Measurements from ENCODE around the gene GBF1.

Gene GBF1

GRCh38 chr10:102262744-102263370 lies 17.5 kb downstream of the GBF1 start:
- H3K4me3 ChIP-seq (ENCODE audit: low read depth in 1 of 5, low read length in 5 of 5): no peak overlapping the region
- H3K9ac ChIP-seq (ENCODE audit: low read length in 5 of 5): peak overlapping the region in 1 of 5 donors; percentile 9
- no peaks in the 10 kb centered on the region for H3K27me3 ChIP-seq (ENCODE audit: control insufficient read depth in 5 of 5, insufficient read depth in 4 of 5, low read length in 5 of 5)
- H3K9me3 ChIP-seq (ENCODE audit: control insufficient read depth in 5 of 5, low read length in 5 of 5): no peaks in the 10 kb centered on the region
- peaks cover 0 to 28% (median 19%) of the 10 kb centered on the region in 5 donors for H3K4me1 ChIP-seq (ENCODE audit: control insufficient read depth in 5 of 5, insufficient read depth in 5 of 5, low read length in 5 of 5)
- H3K27ac ChIP-seq (ENCODE audit: low read depth, low read length): no peak overlapping the region
- peaks cover 9 to 29% (median 19%) of the 10 kb centered on the region in 5 donors for H3K36me3 ChIP-seq (ENCODE audit: control insufficient read depth in 5 of 5, insufficient read depth in 5 of 5, low read length in 5 of 5)

GRCh38 chr10:102264371-102264770 lies 19.0 kb downstream of the GBF1 start:
- H3K4me3 ChIP-seq (ENCODE audit: low read depth in 1 of 5, low read length in 5 of 5): no peak overlapping the region
- H3K9me3 ChIP-seq (ENCODE audit: control insufficient read depth in 5 of 5, low read length in 5 of 5): no peaks in the 10 kb centered on the region
- H3K9ac ChIP-seq (ENCODE audit: low read length in 5 of 5): no peak overlapping the region
- no peak overlapping the region for H3K27ac ChIP-seq (ENCODE audit: low read depth, low read length)
- H3K4me1 ChIP-seq (ENCODE audit: control insufficient read depth in 5 of 5, insufficient read depth in 5 of 5, low read length in 5 of 5): peaks cover 6 to 42% (median 34%) of the 10 kb centered on the region in 5 donors
- peaks cover 9 to 25% (median 15%) of the 10 kb centered on the region in 5 donors for H3K36me3 ChIP-seq (ENCODE audit: control insufficient read depth in 5 of 5, insufficient read depth in 5 of 5, low read length in 5 of 5)
- H3K27me3 ChIP-seq (ENCODE audit: control insufficient read depth in 5 of 5, insufficient read depth in 4 of 5, low read length in 5 of 5): no peaks in the 10 kb centered on the region

- Histone ChIP-seq H3K9ac (ENCODE audit: low read length in 5 of 5) (no peak overlapping the region), H3K4me1 (ENCODE audit: control insufficient read depth in 5 of 5, insufficient read depth in 5 of 5, low read length in 5 of 5) (peaks cover 6 to 45% (median 34%) of the 10 kb centered on the region in 5 donors), H3K27ac (ENCODE audit: low read depth, low read length) (no peak overlapping the region), H3K9me3 (ENCODE audit: control insufficient read depth in 5 of 5, low read length in 5 of 5) (no peaks in the 10 kb centered on the region), H3K4me3 (ENCODE audit: low read depth in 1 of 5, low read length in 5 of 5) (no peak overlapping the region), H3K27me3 (ENCODE audit: control insufficient read depth in 5 of 5, insufficient read depth in 4 of 5, low read length in 5 of 5) (no peaks in the 10 kb centered on the region), H3K36me3 (ENCODE audit: control insufficient read depth in 5 of 5, insufficient read depth in 5 of 5, low read length in 5 of 5) (peaks cover 0 to 8% (median 7%) of the 10 kb centered on the region in 5 donors)
These were observed 21.3 kb downstream of the GBF1 start for GRCh38 chr10:102266670-102267069.

GRCh38 chr10:102267748-102268147 lies 22.4 kb downstream of the GBF1 start:
- Histone ChIP-seq H3K9me3 (ENCODE audit: control insufficient read depth in 5 of 5, low read length in 5 of 5) (no peaks in the 10 kb centered on the region), H3K27me3 (ENCODE audit: control insufficient read depth in 5 of 5, insufficient read depth in 4 of 5, low read length in 5 of 5) (no peaks in the 10 kb centered on the region), H3K36me3 (ENCODE audit: control insufficient read depth in 5 of 5, insufficient read depth in 5 of 5, low read length in 5 of 5) (peaks cover 0 to 5% (median 2%) of the 10 kb centered on the region in 5 donors), H3K27ac (ENCODE audit: low read depth, low read length) (peak overlapping the region; percentile 66), H3K4me3 (ENCODE audit: low read depth in 1 of 5, low read length in 5 of 5) (no peak overlapping the region), H3K4me1 (ENCODE audit: control insufficient read depth in 5 of 5, insufficient read depth in 5 of 5, low read length in 5 of 5) (peaks cover 6 to 35% (median 25%) of the 10 kb centered on the region in 5 donors), H3K9ac (ENCODE audit: low read length in 5 of 5) (peak overlapping the region in 1 of 5 donors; percentile 11)

DNA sequence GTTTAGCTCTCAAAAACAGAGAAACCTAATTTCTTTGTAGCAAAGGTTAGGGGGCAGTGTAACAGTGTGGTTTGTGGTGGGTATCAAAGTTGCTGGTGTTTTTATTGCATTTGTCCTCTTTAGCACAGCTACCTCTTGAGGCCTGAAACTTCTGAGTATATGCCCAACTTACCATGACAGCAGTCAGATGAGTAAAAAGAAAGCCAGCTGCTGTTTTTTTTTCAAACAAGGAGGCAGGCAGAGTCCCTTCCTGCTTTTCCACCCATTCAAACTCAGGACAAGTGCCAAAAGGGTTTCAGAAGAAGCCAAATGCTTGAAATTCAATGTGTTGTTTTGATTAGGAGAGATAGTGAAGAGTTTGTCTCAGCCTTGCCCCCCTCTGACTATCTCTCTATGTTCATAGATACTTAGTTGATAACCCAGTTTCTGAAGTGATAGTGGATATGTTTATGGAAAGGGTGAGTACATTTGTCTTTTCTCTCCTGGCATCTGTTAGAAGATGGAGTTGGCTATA lies 23.1 kb downstream of the GBF1 start:
- no peak overlapping the region for H3K4me3 ChIP-seq (ENCODE audit: low read depth in 1 of 5, low read length in 5 of 5)
- no peaks in the 10 kb centered on the region for H3K27me3 ChIP-seq (ENCODE audit: control insufficient read depth in 5 of 5, insufficient read depth in 4 of 5, low read length in 5 of 5)
- peaks cover 6 to 28% (median 19%) of the 10 kb centered on the region in 5 donors for H3K4me1 ChIP-seq (ENCODE audit: control insufficient read depth in 5 of 5, insufficient read depth in 5 of 5, low read length in 5 of 5)
- H3K27ac ChIP-seq (ENCODE audit: low read depth, low read length): peak overlapping the region; percentile 66
- peaks cover 0 to 5% (median 0%) of the 10 kb centered on the region in 5 donors for H3K36me3 ChIP-seq (ENCODE audit: control insufficient read depth in 5 of 5, insufficient read depth in 5 of 5, low read length in 5 of 5)
- no peaks in the 10 kb centered on the region for H3K9me3 ChIP-seq (ENCODE audit: control insufficient read depth in 5 of 5, low read length in 5 of 5)
- no peak overlapping the region for H3K9ac ChIP-seq (ENCODE audit: low read length in 5 of 5)

DNA sequence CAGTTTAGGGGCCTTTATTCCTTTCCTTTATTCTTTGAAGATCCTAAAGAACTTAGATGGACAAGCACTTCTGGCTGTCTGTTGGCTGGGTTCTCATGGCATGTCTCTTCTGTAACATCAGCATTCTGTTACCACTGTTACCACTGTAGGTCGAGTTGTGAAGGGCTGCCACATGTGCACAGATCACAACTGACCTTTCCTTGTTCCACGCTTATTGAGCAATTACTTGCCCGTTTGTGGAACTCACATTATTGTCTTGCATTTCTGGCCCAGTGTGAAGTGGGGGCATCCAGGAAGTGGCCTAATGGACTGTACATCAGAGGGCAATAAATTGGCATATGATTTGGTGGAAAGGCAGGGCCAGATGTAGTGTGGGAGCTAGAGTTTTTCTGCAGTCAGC lies 23.7 kb downstream of the GBF1 start:
- Histone ChIP-seq H3K4me3 (ENCODE audit: low read depth in 1 of 5, low read length in 5 of 5) (no peak overlapping the region), H3K27me3 (ENCODE audit: control insufficient read depth in 5 of 5, insufficient read depth in 4 of 5, low read length in 5 of 5) (no peaks in the 10 kb centered on the region), H3K4me1 (ENCODE audit: control insufficient read depth in 5 of 5, insufficient read depth in 5 of 5, low read length in 5 of 5) (peaks cover 6 to 24% (median 20%) of the 10 kb centered on the region in 5 donors), H3K36me3 (ENCODE audit: control insufficient read depth in 5 of 5, insufficient read depth in 5 of 5, low read length in 5 of 5) (peaks cover 0 to 3% (median 0%) of the 10 kb centered on the region in 5 donors), H3K9me3 (ENCODE audit: control insufficient read depth in 5 of 5, low read length in 5 of 5) (no peaks in the 10 kb centered on the region), H3K9ac (ENCODE audit: low read length in 5 of 5) (no peak overlapping the region), H3K27ac (ENCODE audit: low read depth, low read length) (peak overlapping the region; percentile 66)

- Histone ChIP-seq H3K36me3 (ENCODE audit: control insufficient read depth in 5 of 5, insufficient read depth in 5 of 5, low read length in 5 of 5) (no peaks in the 10 kb centered on the region), H3K4me1 (ENCODE audit: control insufficient read depth in 5 of 5, insufficient read depth in 5 of 5, low read length in 5 of 5) (peaks cover 2 to 14% (median 6%) of the 10 kb centered on the region in 5 donors), H3K4me3 (ENCODE audit: low read depth in 1 of 5, low read length in 5 of 5) (no peak overlapping the region), H3K9ac (ENCODE audit: low read length in 5 of 5) (no peak overlapping the region), H3K27ac (ENCODE audit: low read depth, low read length) (no peak overlapping the region), H3K9me3 (ENCODE audit: control insufficient read depth in 5 of 5, low read length in 5 of 5) (no peaks in the 10 kb centered on the region), H3K27me3 (ENCODE audit: control insufficient read depth in 5 of 5, insufficient read depth in 4 of 5, low read length in 5 of 5) (no peaks in the 10 kb centered on the region)
These were observed 28.7 kb downstream of the GBF1 start for GRCh38 chr10:102274062-102274461.

DNA sequence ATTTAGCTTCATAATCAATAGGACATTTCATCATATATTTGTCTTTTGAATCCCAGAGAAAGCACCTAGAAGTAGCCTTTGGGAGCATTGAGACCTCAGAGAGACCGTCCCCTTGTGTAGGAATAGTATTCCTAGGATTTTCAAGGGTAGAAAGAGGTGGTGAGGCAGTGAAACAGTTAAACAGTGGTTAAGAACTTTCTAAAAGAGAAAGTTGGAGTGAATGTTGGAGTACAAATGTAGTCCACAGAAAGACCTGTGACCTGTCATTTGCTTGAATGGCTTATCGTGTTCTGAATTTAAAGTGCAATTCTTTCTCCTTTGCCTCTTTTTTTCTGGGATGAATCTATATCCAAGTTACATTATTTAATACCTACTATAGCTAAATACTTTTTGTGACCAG lies 30.0 kb downstream of the GBF1 start:
- Histone ChIP-seq H3K4me3 (ENCODE audit: low read depth in 1 of 5, low read length in 5 of 5) (no peak overlapping the region), H3K4me1 (ENCODE audit: control insufficient read depth in 5 of 5, insufficient read depth in 5 of 5, low read length in 5 of 5) (peaks cover 2 to 14% (median 9%) of the 10 kb centered on the region in 5 donors), H3K27ac (ENCODE audit: low read depth, low read length) (no peak overlapping the region), H3K9me3 (ENCODE audit: control insufficient read depth in 5 of 5, low read length in 5 of 5) (no peaks in the 10 kb centered on the region), H3K27me3 (ENCODE audit: control insufficient read depth in 5 of 5, insufficient read depth in 4 of 5, low read length in 5 of 5) (no peaks in the 10 kb centered on the region), H3K9ac (ENCODE audit: low read length in 5 of 5) (peak overlapping the region in 1 of 5 donors; percentile 28), H3K36me3 (ENCODE audit: control insufficient read depth in 5 of 5, insufficient read depth in 5 of 5, low read length in 5 of 5) (no peaks in the 10 kb centered on the region)

- Histone ChIP-seq H3K9ac (ENCODE audit: low read length in 5 of 5) (no peak overlapping the region), H3K9me3 (ENCODE audit: control insufficient read depth in 5 of 5, low read length in 5 of 5) (no peaks in the 10 kb centered on the region), H3K27me3 (ENCODE audit: control insufficient read depth in 5 of 5, insufficient read depth in 4 of 5, low read length in 5 of 5) (no peaks in the 10 kb centered on the region), H3K4me1 (ENCODE audit: control insufficient read depth in 5 of 5, insufficient read depth in 5 of 5, low read length in 5 of 5) (peaks cover 4 to 20% (median 16%) of the 10 kb centered on the region in 5 donors), H3K27ac (ENCODE audit: low read depth, low read length) (no peak overlapping the region), H3K36me3 (ENCODE audit: control insufficient read depth in 5 of 5, insufficient read depth in 5 of 5, low read length in 5 of 5) (peaks cover 0 to 3% (median 0%) of the 10 kb centered on the region in 5 donors), H3K4me3 (ENCODE audit: low read depth in 1 of 5, low read length in 5 of 5) (no peak overlapping the region)
These were observed 33.8 kb downstream of the GBF1 start for GRCh38 chr10:102279104-102279503.

GRCh38 chr10:102280397-102281101 lies 35.2 kb downstream of the GBF1 start:
- peak overlapping the region; percentile 34 for H3K27ac ChIP-seq (ENCODE audit: low read depth, low read length)
- no peaks in the 10 kb centered on the region for H3K9me3 ChIP-seq (ENCODE audit: control insufficient read depth in 5 of 5, low read length in 5 of 5)
- H3K4me1 ChIP-seq (ENCODE audit: control insufficient read depth in 5 of 5, insufficient read depth in 5 of 5, low read length in 5 of 5): peaks cover 2 to 15% (median 13%) of the 10 kb centered on the region in 5 donors
- H3K9ac ChIP-seq (ENCODE audit: low read length in 5 of 5): peak overlapping the region in 2 of 5 donors; percentile 33 to 40
- H3K27me3 ChIP-seq (ENCODE audit: control insufficient read depth in 5 of 5, insufficient read depth in 4 of 5, low read length in 5 of 5): no peaks in the 10 kb centered on the region
- H3K4me3 ChIP-seq (ENCODE audit: low read depth in 1 of 5, low read length in 5 of 5): peak overlapping the region in 1 of 5 donors; percentile 24
- peaks cover 0 to 3% (median 0%) of the 10 kb centered on the region in 5 donors for H3K36me3 ChIP-seq (ENCODE audit: control insufficient read depth in 5 of 5, insufficient read depth in 5 of 5, low read length in 5 of 5)

All from subcutaneous abdominal adipose tissue (tissue), 5 donors.